MM.1S (cell line): ENCODE data around the gene DCST2.
A peak's percentile ranks its signal among the peaks of the same experiment; 100 is the strongest.

Experiments
- DNase-seq: peaks from one replicate; pipeline ENCODE4 v3.0.0-alpha.2; 2015
- H2AFZ ChIP-seq: fragments of 300-600 bp; sonication (generic); 2 replicates; pipeline ENCODE4 v1.6.0; 2016; ENCODE audit warnings: antibody characterized with exemption, low read length
- H3F3A ChIP-seq: fragments of 300-600 bp; sonication (generic); 2 replicates; pipeline ENCODE4 v1.6.1; 2016; ENCODE audit warnings: mild to moderate bottlenecking, antibody characterized with exemption, low read length, moderate library complexity, mixed read lengths; ENCODE audit not compliant: insufficient read depth
- H3K27ac ChIP-seq: fragments of 300-600 bp; sonication (generic); 2 replicates; pipeline ENCODE4 v1.5.1; 2016; ENCODE audit warnings: mild to moderate bottlenecking, low read length
- H3K27me3 ChIP-seq: fragments of 300-600 bp; sonication (generic); replicated peaks from 2 replicates; pipeline ENCODE4 v1.6.0; 2016; ENCODE audit warnings: low read length; ENCODE audit not compliant: insufficient read depth
- H3K36me3 ChIP-seq: fragments of 300-600 bp; sonication (generic); replicated peaks from 2 replicates; pipeline ENCODE4 v1.6.1; 2016; ENCODE audit warnings: mild to moderate bottlenecking, low read length, mixed read lengths; ENCODE audit not compliant: insufficient read depth
- H3K4me1 ChIP-seq: fragments of 300-600 bp; sonication (generic); 2 replicates; pipeline ENCODE4 v1.6.1; 2016; ENCODE audit warnings: low read length, mixed read lengths
- H3K4me2 ChIP-seq: fragments of 300-600 bp; sonication (generic); 2 replicates; pipeline ENCODE4 v1.6.0; 2016; ENCODE audit warnings: low read depth, low read length
- H3K4me3 ChIP-seq: fragments of 300-600 bp; sonication (generic); 2 replicates; pipeline ENCODE4 v1.5.1; 2016; ENCODE audit warnings: low read length, mixed read lengths
- H3K79me2 ChIP-seq: fragments of 300-600 bp; sonication (generic); 2 replicates; pipeline ENCODE4 v1.6.1; 2016; ENCODE audit warnings: mixed run types, low read length, mixed read lengths
- H3K9ac ChIP-seq: fragments of 300-600 bp; sonication (generic); 2 replicates; pipeline ENCODE4 v1.6.1; 2016; ENCODE audit warnings: low read length, mixed read lengths
- H3K9me2 ChIP-seq: fragments of 300-600 bp; sonication (generic); replicated peaks from 2 replicates; pipeline ENCODE4 v1.6.1; 2016; ENCODE audit warnings: mild to moderate bottlenecking, low read length, mixed read lengths; ENCODE audit not compliant: insufficient read depth
- H3K9me3 ChIP-seq: fragments of 300-600 bp; sonication (generic); replicated peaks from 2 replicates; pipeline ENCODE4 v1.6.1; 2016; ENCODE audit warnings: mild to moderate bottlenecking, low read length, mixed read lengths; ENCODE audit not compliant: insufficient read depth
- H4K20me1 ChIP-seq: fragments of 300-600 bp; sonication (generic); 2 replicates; pipeline ENCODE4 v1.6.1; 2016; ENCODE audit warnings: mild to moderate bottlenecking, low read length, moderate library complexity, mixed read lengths; ENCODE audit not compliant: insufficient read depth
- EZH2 ChIP-seq: fragments of 300-600 bp; sonication (generic); optimal IDR thresholded peaks from 2 replicates; pipeline ENCODE3; 2017; ENCODE audit warnings: low read depth, mild to moderate bottlenecking, antibody characterized with exemption, low read length, mixed read lengths
- EZH2phosphoT487 ChIP-seq: fragments of 300-600 bp; sonication (generic); IDR thresholded peaks from 2 replicates; pipeline ENCODE4 v1.6.1; 2018; ENCODE audit warnings: antibody characterized with exemption, low read length
- TF ChIP-seq, protein P1 (sequence below): fragments of 300-600 bp; sonication (generic); IDR thresholded peaks from 2 replicates; pipeline ENCODE4 v1.5.1; 2016; ENCODE audit warnings: antibody characterized with exemption, low read length, mixed read lengths

DCST2 gene

DNA sequence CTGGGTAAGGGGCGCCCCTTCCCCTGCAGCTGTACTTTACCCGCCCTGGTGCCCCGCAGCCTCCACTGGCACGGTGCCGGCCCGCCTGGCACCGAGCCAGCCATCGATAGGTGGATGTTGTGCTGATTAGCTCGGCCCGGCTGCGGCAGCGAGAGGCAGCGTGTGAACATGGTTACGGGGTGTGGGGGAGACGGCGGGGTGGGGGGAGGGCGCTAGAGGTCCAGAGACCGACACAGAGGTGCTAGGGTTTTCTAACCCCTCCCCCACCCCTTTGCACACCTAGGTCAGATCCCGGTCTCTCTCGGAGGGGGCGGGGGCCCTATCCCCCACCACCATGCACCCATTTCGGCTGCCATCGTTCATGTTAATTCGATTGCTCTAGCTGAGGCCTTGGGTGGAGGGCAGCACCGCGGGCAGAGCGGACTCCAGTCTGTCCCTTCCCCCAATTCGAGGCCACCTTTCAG, 36.6 kb upstream of the DCST2 start:
- H3K9ac ChIP-seq = no peak overlapping the region
- H3K9me3 ChIP-seq = no peaks in the 10 kb centered on the region
- H3K79me2 ChIP-seq = no peaks in the 10 kb centered on the region
- H3K9me2 ChIP-seq = no peaks in the 10 kb centered on the region
- TF ChIP-seq EZH2phosphoT487 (no peak), EZH2 (no peak)
- H3K4me3 ChIP-seq = peak overlapping the region; percentile 16; the same call in 1 of the 2 replicates
- H3K4me1 ChIP-seq = peaks cover 15% of the 10 kb centered on the region
- no peaks in the 10 kb centered on the region for H3K27me3 ChIP-seq
- no peak overlapping the region for H2AFZ ChIP-seq
- no peak overlapping the region for H3K27ac ChIP-seq
- no peaks in the 10 kb centered on the region for H3K36me3 ChIP-seq
- H3F3A ChIP-seq = peaks cover 5% of the 10 kb centered on the region; the same call in 1 of the 2 replicates
- no peak for DNase-seq
- H3K4me2 ChIP-seq = peak overlapping the region; percentile 44
- no peaks in the 10 kb centered on the region for H4K20me1 ChIP-seq

GRCh38 chr1:155069551-155070157, 36.1 kb upstream of the DCST2 start:
- Histone ChIP-seq H3K36me3 (no peaks in the 10 kb centered on the region), H3K9me3 (no peaks in the 10 kb centered on the region), H3K9me2 (no peaks in the 10 kb centered on the region), H3K4me2 (no peak overlapping the region), H4K20me1 (no peaks in the 10 kb centered on the region), H3K4me3 (no peak overlapping the region), H3K4me1 (peaks cover 15% of the 10 kb centered on the region), H3K27me3 (no peaks in the 10 kb centered on the region), H3K27ac (no peak overlapping the region), H3K79me2 (0 out of 2 replicates have a peak, but pooled peaks cover 5% of the 10 kb centered on the region), H3F3A (peaks cover 9% of the 10 kb centered on the region; the same call in 1 of the 2 replicates), H3K9ac (no peak overlapping the region), H2AFZ (no peak overlapping the region)
- DNase-seq = no peak
- TF ChIP-seq, protein P1, sequence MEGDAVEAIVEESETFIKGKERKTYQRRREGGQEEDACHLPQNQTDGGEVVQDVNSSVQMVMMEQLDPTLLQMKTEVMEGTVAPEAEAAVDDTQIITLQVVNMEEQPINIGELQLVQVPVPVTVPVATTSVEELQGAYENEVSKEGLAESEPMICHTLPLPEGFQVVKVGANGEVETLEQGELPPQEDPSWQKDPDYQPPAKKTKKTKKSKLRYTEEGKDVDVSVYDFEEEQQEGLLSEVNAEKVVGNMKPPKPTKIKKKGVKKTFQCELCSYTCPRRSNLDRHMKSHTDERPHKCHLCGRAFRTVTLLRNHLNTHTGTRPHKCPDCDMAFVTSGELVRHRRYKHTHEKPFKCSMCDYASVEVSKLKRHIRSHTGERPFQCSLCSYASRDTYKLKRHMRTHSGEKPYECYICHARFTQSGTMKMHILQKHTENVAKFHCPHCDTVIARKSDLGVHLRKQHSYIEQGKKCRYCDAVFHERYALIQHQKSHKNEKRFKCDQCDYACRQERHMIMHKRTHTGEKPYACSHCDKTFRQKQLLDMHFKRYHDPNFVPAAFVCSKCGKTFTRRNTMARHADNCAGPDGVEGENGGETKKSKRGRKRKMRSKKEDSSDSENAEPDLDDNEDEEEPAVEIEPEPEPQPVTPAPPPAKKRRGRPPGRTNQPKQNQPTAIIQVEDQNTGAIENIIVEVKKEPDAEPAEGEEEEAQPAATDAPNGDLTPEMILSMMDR = no peak
- TF ChIP-seq EZH2 (no peak), EZH2phosphoT487 (no peak)

- DNase-seq = no peak
- no peaks in the 10 kb centered on the region for H4K20me1 ChIP-seq
- H3K4me1 ChIP-seq = peaks cover 14% of the 10 kb centered on the region
- no peaks in the 10 kb centered on the region for H3K27me3 ChIP-seq
- no peaks in the 10 kb centered on the region for H3K36me3 ChIP-seq
- H3K4me2 ChIP-seq = no peak overlapping the region
- no peaks in the 10 kb centered on the region for H3K9me2 ChIP-seq
- 0 out of 2 replicates have a peak, but pooled peaks cover 5% of the 10 kb centered on the region for H3K79me2 ChIP-seq
- no peak overlapping the region for H3K27ac ChIP-seq
- no peak overlapping the region for H3K4me3 ChIP-seq
- H2AFZ ChIP-seq = no peak overlapping the region
- peaks cover 14% of the 10 kb centered on the region for H3F3A ChIP-seq
- no peak overlapping the region for H3K9ac ChIP-seq
- H3K9me3 ChIP-seq = no peaks in the 10 kb centered on the region
- TF ChIP-seq, protein P1 = no peak
- TF ChIP-seq EZH2 (no peak), EZH2phosphoT487 (no peak)
These were observed 35.0 kb upstream of the DCST2 start for GRCh38 chr1:155068599-155068998.

GRCh38 chr1:155066777-155067176, 33.2 kb upstream of the DCST2 start:
- no peaks in the 10 kb centered on the region for H3K9me3 ChIP-seq
- no peak for DNase-seq
- no peak overlapping the region for H3K27ac ChIP-seq
- no peak overlapping the region for H3K4me3 ChIP-seq
- no peaks in the 10 kb centered on the region for H3K36me3 ChIP-seq
- 0 out of 2 replicates have a peak, but pooled peaks cover 7% of the 10 kb centered on the region for H3K79me2 ChIP-seq
- H3K27me3 ChIP-seq = no peaks in the 10 kb centered on the region
- H3K9ac ChIP-seq = no peak overlapping the region
- peaks cover 16% of the 10 kb centered on the region for H3K4me1 ChIP-seq
- no peaks in the 10 kb centered on the region for H4K20me1 ChIP-seq
- TF ChIP-seq, protein P1 = no peak
- TF ChIP-seq EZH2phosphoT487 (no peak), EZH2 (no peak)
- no peak overlapping the region for H3K4me2 ChIP-seq
- no peaks in the 10 kb centered on the region for H3K9me2 ChIP-seq
- H2AFZ ChIP-seq = no peak overlapping the region
- H3F3A ChIP-seq = peaks cover 21% of the 10 kb centered on the region
